Loucy (cell line): Measurements from ENCODE around the gene SFXN5.

Source experiments
- H2AFZ ChIP-seq: fragments of 200-600 bp; sonication (generic); 2 replicates; pipeline ENCODE4 v1.6.0; 2016; ENCODE audit warnings: antibody characterized with exemption, mild to moderate bottlenecking, low read length, moderate library complexity
- H3F3A ChIP-seq: fragments of 200-600 bp; 2 replicates; pipeline ENCODE4 v1.6.0; 2016; ENCODE audit warnings: antibody characterized with exemption, low read depth, mild to moderate bottlenecking
- H3K27me3 ChIP-seq: fragments of 200-600 bp; sonication (generic); 2 replicates; pipeline ENCODE4 v1.6.1; 2014; ENCODE audit warnings: low read length, mild to moderate bottlenecking; ENCODE audit not compliant: insufficient read depth, poor library complexity, severe bottlenecking
- H3K36me3 ChIP-seq: fragments of 200-600 bp; sonication (generic); 2 replicates; pipeline ENCODE4 v1.6.1; 2016; ENCODE audit warnings: low read length; ENCODE audit not compliant: insufficient read depth
- H3K4me1 ChIP-seq: fragments of 200-600 bp; sonication (generic); 2 replicates; pipeline ENCODE4 v1.5.1; 2014; ENCODE audit warnings: low read length, mild to moderate bottlenecking; ENCODE audit not compliant: insufficient read depth, poor library complexity, severe bottlenecking
- H3K4me2 ChIP-seq: fragments of 200-600 bp; sonication (generic); 2 replicates; pipeline ENCODE4 v1.6.0; 2014; ENCODE audit warnings: antibody characterized with exemption, low read length, low read depth, mild to moderate bottlenecking; ENCODE audit not compliant: poor library complexity, severe bottlenecking
- H3K4me3 ChIP-seq: fragments of 200-600 bp; sonication (generic); 2 replicates; pipeline ENCODE4 v1.5.1; 2014; ENCODE audit warnings: low read length, mild to moderate bottlenecking, mixed read lengths; ENCODE audit not compliant: poor library complexity, severe bottlenecking
- H3K79me2 ChIP-seq: fragments of 200-600 bp; sonication (generic); 2 replicates; pipeline ENCODE4 v1.6.1; 2014; ENCODE audit warnings: low read length; ENCODE audit not compliant: insufficient read depth
- H3K9ac ChIP-seq: fragments of 200-600 bp; sonication (generic); 2 replicates; pipeline ENCODE4 v1.6.0; 2014; ENCODE audit warnings: mild to moderate bottlenecking, low read depth, low read length, moderate library complexity; ENCODE audit not compliant: poor library complexity, severe bottlenecking
- H3K9me2 ChIP-seq: fragments of 200-600 bp; sonication (generic); replicated peaks from 2 replicates; pipeline ENCODE4 v1.6.1; 2016; ENCODE audit warnings: low read depth, low read length, mixed read lengths
- H3K9me3 ChIP-seq: fragments of 200-600 bp; sonication (generic); 2 replicates; pipeline ENCODE4 v1.6.1; 2014; ENCODE audit warnings: mild to moderate bottlenecking, antibody characterized with exemption, low read length, low read depth; ENCODE audit not compliant: insufficient read depth
- H4K20me1 ChIP-seq: fragments of 200-600 bp; sonication (generic); 2 replicates; pipeline ENCODE4 v1.6.0; 2014; ENCODE audit warnings: antibody characterized with exemption, low read length, mild to moderate bottlenecking; ENCODE audit not compliant: insufficient read depth, poor library complexity, severe bottlenecking
- CTCF ChIP-seq: fragments of 200-600 bp; sonication (generic); conservative IDR thresholded peaks from 2 replicates; pipeline ENCODE4 v1.5.1; 2014; ENCODE audit warnings: mild to moderate bottlenecking, antibody characterized with exemption, low read length
- EZH2phosphoT487 ChIP-seq: fragments of 200-600 bp; IDR thresholded peaks from 2 replicates; pipeline ENCODE4 v1.6.1; 2018; ENCODE audit warnings: antibody characterized with exemption, mild to moderate bottlenecking, moderate library complexity, borderline replicate concordance

Gene SFXN5

GRCh38 chr2:72975017-72975416, 96.5 kb downstream of the SFXN5 start:
- H3K9ac ChIP-seq: no peak overlapping the region
- H3F3A ChIP-seq: no peaks in the 10 kb centered on the region
- H3K9me2 ChIP-seq: no peaks in the 10 kb centered on the region
- H3K27me3 ChIP-seq: no peaks in the 10 kb centered on the region
- H4K20me1 ChIP-seq: no peaks in the 10 kb centered on the region
- no peaks in the 10 kb centered on the region for H3K9me3 ChIP-seq
- TF ChIP-seq CTCF: no peak
- no peaks in the 10 kb centered on the region for H3K36me3 ChIP-seq
- H2AFZ ChIP-seq: no peak overlapping the region
- H3K4me1 ChIP-seq: peaks cover 10% of the 10 kb centered on the region
- H3K4me3 ChIP-seq: no peak overlapping the region
- no peaks in the 10 kb centered on the region for H3K79me2 ChIP-seq
- H3K4me2 ChIP-seq: no peak overlapping the region

GRCh38 chr2:72974436-72974754, 97.1 kb downstream of the SFXN5 start:
- Histone ChIP-seq H3K36me3 (no peaks in the 10 kb centered on the region), H3K9me2 (no peaks in the 10 kb centered on the region), H3K9ac (no peak overlapping the region), H4K20me1 (no peaks in the 10 kb centered on the region), H2AFZ (no peak overlapping the region), H3K79me2 (no peaks in the 10 kb centered on the region), H3K27me3 (no peaks in the 10 kb centered on the region), H3K4me3 (no peak overlapping the region), H3K4me2 (no peak overlapping the region), H3K9me3 (no peaks in the 10 kb centered on the region), H3F3A (no peaks in the 10 kb centered on the region), H3K4me1 (peaks cover 7% of the 10 kb centered on the region)
- TF ChIP-seq EZH2phosphoT487 (no peak), CTCF (no peak)

GRCh38 chr2:72973566-72974435, 97.7 kb downstream of the SFXN5 start:
- H2AFZ ChIP-seq: no peak overlapping the region
- H3K36me3 ChIP-seq: no peaks in the 10 kb centered on the region
- H3K4me3 ChIP-seq: no peak overlapping the region
- H3K4me1 ChIP-seq: peaks cover 7% of the 10 kb centered on the region
- no peaks in the 10 kb centered on the region for H3K27me3 ChIP-seq
- no peak for TF ChIP-seq EZH2phosphoT487
- peak; percentile 87 for TF ChIP-seq CTCF
- H3F3A ChIP-seq: no peaks in the 10 kb centered on the region
- H3K9me2 ChIP-seq: no peaks in the 10 kb centered on the region
- H3K9me3 ChIP-seq: no peaks in the 10 kb centered on the region
- no peak overlapping the region for H3K4me2 ChIP-seq
- H3K79me2 ChIP-seq: no peaks in the 10 kb centered on the region
- H3K9ac ChIP-seq: peak overlapping the region; percentile 18
- no peaks in the 10 kb centered on the region for H4K20me1 ChIP-seq
